ENCODE results near the gene SCYGR2.

GRCh38 chr2:227577555-227577954 lies 21.1 kb upstream of the SCYGR2 start:
- TF ChIP-seq REST (IDR thresholded peaks at IDR 0.05; ENCODE audit: insufficient read depth in 1 of 2, low read depth in 2 of 2, low read length in 1 of 2): no peak
- no peak for TF ChIP-seq CTCF (IDR thresholded peaks at IDR 0.05)
- TF ChIP-seq POLR2AphosphoS5 (IDR thresholded peaks at IDR 0.05; ENCODE audit: low read depth, low read length): no peak
